NCI-H1436 treated with DMSO at 0.1 percent for 48 hours (cell line): Measurements from ENCODE around the gene TMEM106B.
"Not testable (repeated sequence)": the region's sequence is repeated elsewhere in the genome, so short reads cannot be mapped to it uniquely, and the experiment has no call there.

Experiments used
- DNase-seq: peaks from one replicate; lab custom pipeline; 2025; lab: John Stamatoyannopoulos, UW

The TMEM106B gene

GRCh38 chr7:12211054-12211710 lies at the start of gene TMEM106B:
Gene TMEM106B, plus strand, starts transcription at chr7:12211294. Its CDS starts 3,517 bp downstream, at chr7:12214811.
- peak; percentile 87 for DNase-seq

- no peak for DNase-seq
Observed at GRCh38 chr7:12162415-12163113, 48.5 kb upstream of the TMEM106B start.

- DNase-seq = not testable (repeated sequence)
Observed at GRCh38 chr7:12168065-12168464, 43.0 kb upstream of the TMEM106B start.

GRCh38 chr7:12169981-12170820 lies 40.9 kb upstream of the TMEM106B start:
- DNase-seq = not testable (repeated sequence)

- DNase-seq = no peak
Observed at GRCh38 chr7:12173671-12174070, 37.4 kb upstream of the TMEM106B start.

- no peak for DNase-seq
Observed at GRCh38 chr7:12174931-12175330, 36.2 kb upstream of the TMEM106B start.

GRCh38 chr7:12178317-12178716 lies 32.8 kb upstream of the TMEM106B start:
- DNase-seq = no peak

- no peak for DNase-seq
Observed at GRCh38 chr7:12194426-12194825, 16.7 kb upstream of the TMEM106B start.

- no peak for DNase-seq
Observed at GRCh38 chr7:12196386-12196785, 14.7 kb upstream of the TMEM106B start.

GRCh38 chr7:12199363-12199762 lies 11.7 kb upstream of the TMEM106B start:
- no peak for DNase-seq

- DNase-seq = no peak
Observed at GRCh38 chr7:12207046-12207445, 4.0 kb upstream of the TMEM106B start.

GRCh38 chr7:12209221-12209620 lies 1.9 kb upstream of the TMEM106B start:
- DNase-seq = no peak

- no peak for DNase-seq
Observed at GRCh38 chr7:12210179-12211053, 678 bp upstream of the TMEM106B start.

- DNase-seq = no peak
Observed at GRCh38 chr7:12211711-12212485, 804 bp downstream of the TMEM106B start.

- no peak for DNase-seq
Observed at GRCh38 chr7:12217311-12217710, 6.2 kb downstream of the TMEM106B start.

- DNase-seq = no peak
Observed at GRCh38 chr7:12220389-12221046, 9.4 kb downstream of the TMEM106B start.

- DNase-seq = no peak
Observed at GRCh38 chr7:12221414-12221813, 10.3 kb downstream of the TMEM106B start.

- no peak for DNase-seq
Observed at GRCh38 chr7:12222889-12223579, 11.9 kb downstream of the TMEM106B start.

- DNase-seq = not testable (repeated sequence)
Observed at GRCh38 chr7:12225017-12225416, 13.9 kb downstream of the TMEM106B start.

GRCh38 chr7:12226756-12227155 lies 15.7 kb downstream of the TMEM106B start:
- DNase-seq = no peak
